Kidney epithelial cell (primary cell): ENCODE data around the gene YAF2. TPM values are rescaled to one million over a fixed set of nuclear protein-coding genes. Genes with fewer than 3 reads are reported as not detected.

Source experiments
- DNase-seq: peaks from one replicate; pipeline ENCODE4 v3.0.0-alpha.2; 2010; ENCODE audit warnings: low read depth
- H3K27me3 ChIP-seq: 2 replicates; pipeline ENCODE4 v1.6.0; 2011; ENCODE audit warnings: low read length; ENCODE audit not compliant: control insufficient read depth, insufficient read depth
- H3K36me3 ChIP-seq: 2 replicates; pipeline ENCODE4 v1.5.1; 2011; ENCODE audit warnings: low read length; ENCODE audit not compliant: control insufficient read depth, insufficient read depth
- H3K4me3 ChIP-seq: 2 replicates; pipeline ENCODE4 v1.5.1; 2011; ENCODE audit warnings: low read depth, mild to moderate bottlenecking, control low read depth, low read length
- CTCF ChIP-seq: IDR thresholded peaks from 2 replicates; pipeline ENCODE4 v1.5.1; 2011; ENCODE audit warnings: mild to moderate bottlenecking, moderate library complexity, low read length, control low read depth, inconsistent platforms; ENCODE audit not compliant: insufficient read depth, poor library complexity, severe bottlenecking
- total RNA-seq: library from RNA; depleted of rRNA; stranded (reverse); fragments of >200 nt; gene quantifications from 2 replicates; pipeline ENCODE4 v1.2.3, GENCODE V29; 2015

The YAF2 gene
- total RNA-seq, 1 donor from 2014 or later: 15.7 TPM

GRCh38 chr12:42273706-42274105 lies 35.7 kb upstream of the YAF2 start:
- no peak for TF ChIP-seq CTCF
- no peak for DNase-seq
- Histone ChIP-seq H3K4me3 (no peak overlapping the region), H3K27me3 (no peaks in the 10 kb centered on the region), H3K36me3 (no peaks in the 10 kb centered on the region)

GRCh38 chr12:42270596-42270995 lies 32.5 kb upstream of the YAF2 start:
- no peak for TF ChIP-seq CTCF
- no peak for DNase-seq
- H3K27me3 ChIP-seq: no peaks in the 10 kb centered on the region
- H3K4me3 ChIP-seq: no peak overlapping the region
- H3K36me3 ChIP-seq: no peaks in the 10 kb centered on the region

GRCh38 chr12:42267413-42268190 lies 29.6 kb upstream of the YAF2 start:
- no peak for TF ChIP-seq CTCF
- no peak for DNase-seq

GRCh38 chr12:42266579-42267230 lies 28.7 kb upstream of the YAF2 start:
- no peak for TF ChIP-seq CTCF
- no peak for DNase-seq

More at GRCh38 chr12:42267413-42268190, 29.6 kb upstream of the YAF2 start:
- H3K27me3 ChIP-seq: no peaks in the 10 kb centered on the region
- no peak overlapping the region for H3K4me3 ChIP-seq
- H3K36me3 ChIP-seq: no peaks in the 10 kb centered on the region

GRCh38 chr12:42262271-42262670 lies 24.2 kb upstream of the YAF2 start:
- H3K4me3 ChIP-seq: no peak overlapping the region
- H3K36me3 ChIP-seq: no peaks in the 10 kb centered on the region
- TF ChIP-seq CTCF: no peak
- no peaks in the 10 kb centered on the region for H3K27me3 ChIP-seq
- no peak for DNase-seq

More at GRCh38 chr12:42266579-42267230, 28.7 kb upstream of the YAF2 start:
- H3K27me3 ChIP-seq: no peaks in the 10 kb centered on the region
- no peaks in the 10 kb centered on the region for H3K36me3 ChIP-seq
- H3K4me3 ChIP-seq: no peak overlapping the region
